Colon (tissue), 2 donors: ENCODE results near the gene OPRM1.
"Not testable (repeated sequence)": the region's sequence is repeated elsewhere in the genome, so short reads cannot be mapped to it uniquely, and the experiment has no call there.

Experiments
- FAIRE-seq: peaks from 2 replicates; lab custom pipeline; 2012; peaks lifted over from hg19 to GRCh38; lab: Jason Lieb, UNC
- donor health status: control.
- donor health status: control.

The OPRM1 gene

GRCh38 chr6:154039231-154039842 is at the start of gene OPRM1:
TSS of gene OPRM1 (plus strand) at chr6:154039240. CDS start at chr6:154039545, 305 bp downstream.
- no peak for FAIRE-seq

DNA sequence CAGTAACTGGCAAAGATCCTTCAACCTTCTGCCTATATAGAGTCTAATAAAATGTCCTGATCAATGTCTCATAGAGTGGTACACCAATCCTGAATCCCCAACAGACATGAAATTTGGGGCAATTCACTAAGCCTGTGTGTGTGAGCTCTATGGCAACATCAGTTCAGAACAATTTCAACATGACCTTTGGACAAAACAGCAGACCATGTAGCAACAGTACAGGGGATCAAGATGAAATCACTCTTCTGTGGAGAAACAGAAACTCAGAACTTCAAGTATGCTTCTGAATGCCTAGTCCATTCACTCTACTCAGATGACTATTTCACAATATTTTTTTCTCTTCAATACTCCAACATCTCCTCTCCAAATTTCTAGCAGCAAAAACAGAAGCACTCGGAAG is 49.1 kb upstream of the OPRM1 start:
- no peak for FAIRE-seq

DNA sequence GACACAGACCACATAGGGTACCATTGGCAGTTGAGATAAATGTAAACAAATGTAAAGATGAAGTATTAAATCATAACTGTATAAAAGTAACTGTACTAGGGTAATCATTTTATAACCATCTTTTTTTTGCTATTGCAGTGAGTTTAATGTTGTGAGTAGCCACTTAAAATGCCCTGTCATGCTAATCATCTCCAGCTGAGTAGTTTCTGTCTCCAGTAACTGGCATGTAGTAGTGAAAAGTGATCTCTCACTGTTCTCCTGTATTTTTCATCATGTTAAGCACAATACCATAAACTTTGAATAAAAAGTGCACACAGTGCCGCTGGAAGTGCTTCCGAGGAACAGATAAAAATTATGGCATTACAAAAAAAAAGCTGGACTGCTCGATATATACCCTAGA is 45.0 kb upstream of the OPRM1 start:
- no peak for FAIRE-seq

GRCh38 chr6:153994811-153995210 is 44.2 kb upstream of the OPRM1 start:
- FAIRE-seq = no peak

DNA sequence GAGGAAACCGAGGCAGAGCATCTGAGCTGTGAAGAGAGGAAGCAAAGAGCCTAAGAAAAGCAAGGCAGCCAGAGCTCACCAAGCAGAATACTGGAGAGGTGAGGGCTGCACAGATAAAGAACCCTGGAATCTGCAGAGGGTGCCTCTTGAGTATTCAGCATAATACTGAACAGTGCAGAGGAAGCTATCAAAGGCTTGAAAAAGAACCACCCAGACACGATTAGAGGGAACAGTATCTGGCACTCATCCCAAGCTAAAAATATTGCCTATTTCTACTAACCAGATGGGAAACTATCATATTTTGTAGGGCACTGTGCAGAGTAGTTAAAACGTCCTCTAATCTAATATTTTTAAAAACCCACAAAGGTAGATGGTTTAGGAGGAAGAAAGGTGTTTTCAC is 41.8 kb upstream of the OPRM1 start:
- no peak for FAIRE-seq

- FAIRE-seq = no peak
These were observed 37.4 kb upstream of the OPRM1 start for GRCh38 chr6:154001494-154002285.

- FAIRE-seq = no peak
These were observed 36.1 kb upstream of the OPRM1 start for GRCh38 chr6:154002894-154003293.

DNA sequence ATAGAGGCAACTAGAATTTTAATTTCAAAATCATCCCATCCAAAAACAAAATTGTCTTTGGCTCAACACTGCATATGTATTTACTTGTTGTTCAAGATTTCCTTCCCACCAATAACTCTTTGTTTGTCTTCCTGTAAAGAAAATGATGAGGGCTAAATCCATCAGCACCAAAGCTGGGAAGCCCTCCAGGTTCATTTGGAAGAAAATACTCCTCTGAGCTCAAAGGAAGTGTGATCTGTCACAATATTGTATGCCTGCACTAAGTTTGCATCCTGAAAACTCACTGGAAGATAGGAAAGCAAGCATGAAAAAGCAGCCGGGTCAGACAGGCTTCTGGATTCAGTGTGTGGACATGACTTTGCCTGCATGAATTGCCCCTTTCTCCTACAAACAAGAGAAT is 28.7 kb upstream of the OPRM1 start:
- no peak for FAIRE-seq

DNA sequence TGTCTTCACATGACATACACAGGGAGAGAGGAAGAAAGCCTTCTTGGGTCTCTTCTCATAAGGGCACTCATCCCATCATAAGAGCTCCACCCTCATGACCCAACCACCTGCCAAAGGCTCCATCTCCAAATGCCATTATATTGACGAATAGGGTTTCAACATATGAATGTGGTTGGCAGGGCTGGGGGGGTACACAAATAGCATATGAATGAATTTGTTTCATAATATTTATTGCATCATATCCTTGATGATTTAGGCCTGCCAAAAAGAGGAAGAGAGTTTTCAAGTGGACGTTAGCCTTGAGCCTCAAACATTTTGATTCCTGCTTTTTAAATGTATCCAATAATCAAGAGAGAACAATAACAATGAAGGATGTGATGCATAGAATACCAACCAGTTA is 26.2 kb upstream of the OPRM1 start:
- FAIRE-seq = no peak

GRCh38 chr6:154017786-154018185 is 21.3 kb upstream of the OPRM1 start:
- FAIRE-seq = no peak

GRCh38 chr6:154030646-154031045 is 8.4 kb upstream of the OPRM1 start:
- no peak for FAIRE-seq

GRCh38 chr6:154041001-154041400 is 2.0 kb downstream of the OPRM1 start:
- no peak for FAIRE-seq

- FAIRE-seq = no peak
These were observed 14.1 kb downstream of the OPRM1 start for GRCh38 chr6:154053141-154053540.

DNA sequence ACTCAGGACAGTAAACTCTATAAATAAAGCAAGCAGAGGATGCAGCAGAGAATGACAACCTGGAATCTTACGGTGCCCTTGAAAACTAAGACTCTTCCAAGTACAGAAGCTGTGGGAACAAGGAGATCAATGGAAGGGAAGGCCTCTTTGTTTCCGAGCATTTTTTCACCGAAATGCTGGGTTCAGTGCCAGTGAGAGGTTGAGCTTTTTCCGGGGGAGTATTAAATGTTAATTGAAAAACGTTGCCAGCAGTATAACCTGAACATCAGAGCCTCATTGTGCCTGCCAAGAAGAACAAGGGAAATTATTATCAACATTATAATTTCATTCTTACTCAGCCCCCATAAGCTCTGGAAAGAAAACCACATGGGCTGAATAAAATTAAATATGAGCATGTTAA is 17.5 kb downstream of the OPRM1 start:
- FAIRE-seq = no peak

DNA sequence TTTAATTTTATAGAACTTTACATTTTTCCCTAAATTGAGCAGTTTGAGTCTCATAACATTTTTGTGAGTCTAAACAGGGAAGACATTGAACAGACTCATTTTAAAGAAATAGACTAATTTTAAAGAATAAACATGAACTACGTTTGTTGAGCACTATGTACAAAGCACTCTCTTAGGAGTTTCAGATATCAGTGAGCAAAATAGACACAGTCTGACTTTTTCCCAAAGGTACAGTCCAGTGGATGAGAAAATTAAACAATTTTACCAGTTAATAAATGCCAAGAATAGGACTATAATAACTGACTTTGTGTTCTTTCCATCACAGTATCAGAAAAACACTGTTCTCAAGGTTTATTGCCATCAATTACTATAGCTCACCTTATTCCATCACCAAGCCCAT is 18.1 kb downstream of the OPRM1 start:
- no peak for FAIRE-seq

- FAIRE-seq = no peak
These were observed 20.1 kb downstream of the OPRM1 start for GRCh38 chr6:154058963-154059680.

GRCh38 chr6:154060076-154060475 is 21.0 kb downstream of the OPRM1 start:
- no peak for FAIRE-seq

GRCh38 chr6:154070041-154070440 is 31.0 kb downstream of the OPRM1 start:
- FAIRE-seq = no peak

GRCh38 chr6:154070657-154071056 is 31.6 kb downstream of the OPRM1 start:
- no peak for FAIRE-seq

GRCh38 chr6:154071236-154071635 is 32.2 kb downstream of the OPRM1 start:
- FAIRE-seq = no peak

GRCh38 chr6:154071711-154072110 is 32.7 kb downstream of the OPRM1 start:
- no peak for FAIRE-seq

DNA sequence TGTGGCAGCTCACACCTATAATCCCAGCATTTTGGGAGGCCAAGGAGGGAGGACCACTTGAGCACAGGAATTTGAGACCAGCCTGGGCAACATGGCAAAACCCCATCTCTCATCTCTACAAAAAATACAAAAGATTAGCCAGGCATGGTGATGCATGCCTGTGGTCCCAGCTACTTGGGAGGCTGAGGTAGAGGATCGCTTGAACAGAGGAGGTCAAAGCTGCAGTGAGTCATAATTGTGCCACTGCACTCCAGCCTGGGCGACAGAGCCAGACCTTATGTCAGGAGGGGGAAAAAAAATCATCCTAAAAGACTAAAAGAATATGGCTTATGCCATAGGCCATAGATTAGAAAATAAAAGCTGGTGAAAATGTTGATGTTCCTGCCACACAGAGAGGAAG is 39.6 kb downstream of the OPRM1 start:
- FAIRE-seq = not testable (repeated sequence)

- FAIRE-seq = no peak
These were observed 41.6 kb downstream of the OPRM1 start for GRCh38 chr6:154080461-154081189.
